Caco-2 (cell line): ENCODE results near the gene TMC6. TPM values are rescaled to one million over a fixed set of nuclear protein-coding genes. Genes with fewer than 3 reads are reported as not detected.

Source experiments
- BruUV-seq: library from RNA; stranded (reverse); fragments of 400-500 nt; replicated peaks from 2 replicates; lab custom pipeline; 2021; lab: Mats Ljungman, UMichigan
- CTCF ChIA-PET: fragments of 300-600 bp; sonication (Branson Sonifier 250); formaldehyde crosslinking; loops from one replicate; lab custom pipeline; 2022; ENCODE audit warnings: antibody characterized with exemption; lab: Charles Lee
- POLR2A ChIA-PET: fragments of 300-600 bp; sonication (Branson Sonifier 250); formaldehyde crosslinking; loops from one replicate; lab custom pipeline; 2022; ENCODE audit warnings: antibody characterized with exemption; lab: Charles Lee
- DNase-seq, 2 experiments: peaks; one replicate each; pipeline versions ENCODE4 v3.0.0 to v3.0.0-alpha.2; 2020 to 2022
- H3K27me3 ChIP-seq: replicated peaks from 2 replicates; pipeline ENCODE4 v1.6.0; 2011; ENCODE audit warnings: low read length; ENCODE audit not compliant: control insufficient read depth, insufficient read depth
- H3K36me3 ChIP-seq: 2 replicates; pipeline ENCODE4 v1.5.1; 2011; ENCODE audit warnings: low read length; ENCODE audit not compliant: control insufficient read depth, insufficient read depth
- H3K4me1 ChIP-seq: fragments of 250-450 bp; sonication (Bioruptor Pico); 2 replicates; pipeline ENCODE4 v1.5.1; 2020; ENCODE audit warnings: mild to moderate bottlenecking
- H3K4me3 ChIP-seq: 2 replicates; pipeline ENCODE4 v1.5.1; 2011; ENCODE audit warnings: low read depth, mild to moderate bottlenecking, control low read depth, low read length
- H3K9me3 ChIP-seq: fragments of 250-450 bp; sonication (Bioruptor Pico); 2 replicates; pipeline ENCODE4 v1.5.1; 2020; ENCODE audit warnings: mild to moderate bottlenecking, moderate library complexity
- H3K27ac Mint-ChIP-seq: one replicate; pipeline ENCODE4 v1.8.0; 2022; ENCODE audit warnings: mixed read lengths; ENCODE audit not compliant: unreplicated experiment
- H3K27me3 Mint-ChIP-seq: one replicate; pipeline ENCODE4 v1.8.0; 2022; ENCODE audit warnings: mixed read lengths; ENCODE audit not compliant: insufficient read depth, unreplicated experiment
- H3K36me3 Mint-ChIP-seq: one replicate; pipeline ENCODE4 v1.8.0; 2022; ENCODE audit warnings: mild to moderate bottlenecking, mixed read lengths; ENCODE audit not compliant: insufficient read depth, unreplicated experiment
- H3K4me1 Mint-ChIP-seq: one replicate; pipeline ENCODE4 v1.8.0; 2022; ENCODE audit warnings: low read depth, mixed read lengths; ENCODE audit not compliant: unreplicated experiment
- H3K4me3 Mint-ChIP-seq: one replicate; pipeline ENCODE4 v1.8.0; 2022; ENCODE audit warnings: mild to moderate bottlenecking, moderate library complexity, mixed read lengths; ENCODE audit not compliant: unreplicated experiment
- H3K9me3 Mint-ChIP-seq: one replicate; pipeline ENCODE4 v1.8.0; 2022; ENCODE audit warnings: mixed read lengths; ENCODE audit not compliant: unreplicated experiment
- intact Hi-C: fragments of 100-400 bp; cut with micrococcal nuclease; formaldehyde crosslinking; loops from one replicate; pipeline ENCODE4 v1.10.0; 2022; ENCODE audit not compliant: unreplicated experiment
- total RNA-seq: library from RNA; stranded (reverse); gene quantifications from 2 replicates; pipeline ENCODE4 v1.2.3, GENCODE V29; 2022
- TF ChIP-seq, protein P1 (sequence below), 2 experiments: fragments of 200-600 bp in 1 of 2; IDR thresholded peaks; 1 replicate in 1 of 2; 2 replicates in 1 of 2; pipeline versions ENCODE4 v1.5.1 to v1.8.0; 2011 to 2022; ENCODE audit warnings: antibody characterized with exemption in 1 of 2, control low read depth in 1 of 2, inconsistent platforms in 1 of 2, low read depth in 1 of 2, low read length in 1 of 2, mild to moderate bottlenecking in 1 of 2, moderate library complexity in 1 of 2; ENCODE audit not compliant: insufficient read depth in 1 of 2, severe bottlenecking in 1 of 2, unreplicated experiment in 1 of 2

TMC6 gene
- total RNA-seq, 1 experiment from 2014 or later = 77.7 TPM

DNA sequence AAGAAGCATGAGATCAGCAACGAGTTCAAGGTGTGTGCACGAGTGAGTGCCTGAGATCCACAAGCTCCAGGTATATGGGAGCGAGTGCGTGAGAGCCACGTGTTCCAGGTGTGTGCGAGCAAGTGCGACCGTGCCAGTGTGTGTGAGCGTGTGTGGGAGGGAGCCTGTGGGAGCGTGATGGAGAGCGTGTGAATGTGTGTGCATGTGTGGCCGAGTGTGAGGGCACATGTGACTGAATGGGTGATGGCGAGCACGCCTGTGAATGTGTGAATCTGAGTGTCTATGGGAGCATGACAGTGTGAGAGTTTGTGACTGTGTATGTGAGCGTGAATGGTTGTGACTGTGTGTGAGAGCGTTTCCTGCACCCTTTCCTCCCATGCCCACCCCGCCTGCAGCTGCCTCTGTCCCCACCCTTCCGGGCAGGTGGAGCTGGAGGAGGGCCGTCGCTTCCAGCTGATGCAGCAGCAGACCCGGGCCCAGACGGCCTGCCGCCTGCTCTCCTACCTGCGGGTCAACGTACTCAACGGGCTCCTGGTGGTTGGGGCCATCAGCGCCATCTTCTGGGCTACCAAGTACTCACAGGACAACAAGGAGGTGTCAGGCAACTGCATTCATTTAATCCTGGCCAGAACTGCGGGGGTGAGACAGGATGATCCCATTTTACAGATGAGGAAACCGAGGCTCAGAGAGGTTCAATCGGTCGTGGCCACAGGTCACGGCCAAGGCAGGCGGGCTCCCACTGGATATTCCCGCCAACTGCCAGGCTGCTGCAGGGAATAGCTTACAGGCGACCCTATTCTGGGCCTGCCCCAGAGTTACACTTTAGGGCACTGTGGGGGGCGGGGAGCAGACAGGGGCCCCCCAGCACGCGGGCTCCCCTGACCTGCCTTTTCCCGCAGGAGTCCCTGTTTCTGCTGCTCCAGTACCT is 5.7 kb upstream of the TMC6 start:
- TF ChIP-seq, protein P1, sequence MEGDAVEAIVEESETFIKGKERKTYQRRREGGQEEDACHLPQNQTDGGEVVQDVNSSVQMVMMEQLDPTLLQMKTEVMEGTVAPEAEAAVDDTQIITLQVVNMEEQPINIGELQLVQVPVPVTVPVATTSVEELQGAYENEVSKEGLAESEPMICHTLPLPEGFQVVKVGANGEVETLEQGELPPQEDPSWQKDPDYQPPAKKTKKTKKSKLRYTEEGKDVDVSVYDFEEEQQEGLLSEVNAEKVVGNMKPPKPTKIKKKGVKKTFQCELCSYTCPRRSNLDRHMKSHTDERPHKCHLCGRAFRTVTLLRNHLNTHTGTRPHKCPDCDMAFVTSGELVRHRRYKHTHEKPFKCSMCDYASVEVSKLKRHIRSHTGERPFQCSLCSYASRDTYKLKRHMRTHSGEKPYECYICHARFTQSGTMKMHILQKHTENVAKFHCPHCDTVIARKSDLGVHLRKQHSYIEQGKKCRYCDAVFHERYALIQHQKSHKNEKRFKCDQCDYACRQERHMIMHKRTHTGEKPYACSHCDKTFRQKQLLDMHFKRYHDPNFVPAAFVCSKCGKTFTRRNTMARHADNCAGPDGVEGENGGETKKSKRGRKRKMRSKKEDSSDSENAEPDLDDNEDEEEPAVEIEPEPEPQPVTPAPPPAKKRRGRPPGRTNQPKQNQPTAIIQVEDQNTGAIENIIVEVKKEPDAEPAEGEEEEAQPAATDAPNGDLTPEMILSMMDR (IDR thresholded peaks at IDR 0.05; ENCODE audit: insufficient read depth in 1 of 2, low read depth in 1 of 2, low read length in 1 of 2, severe bottlenecking in 1 of 2, unreplicated experiment in 1 of 2) = peak; percentile 33 to 43
- ChIA-PET CTCF (interaction anchor here (0.6 kb wide), 2 partner anchors 24 to 538 kb away, joined by 4 to 5 read pairs; no protein-coding TSS in a partner anchor), POLR2A (no interaction called here)
- no peaks in the 10 kb centered on the region for H3K27me3 Mint-ChIP-seq
- Histone ChIP-seq H3K27me3 (no peaks in the 10 kb centered on the region), H3K9me3 (no peaks in the 10 kb centered on the region), H3K36me3 (no peaks in the 10 kb centered on the region), H3K4me1 (0 out of 2 replicates have a peak, but pooled peaks cover 7% of the 10 kb centered on the region), H3K4me3 (no peak overlapping the region)
- H3K36me3 Mint-ChIP-seq = peaks cover 9% of the 10 kb centered on the region
- H3K9me3 Mint-ChIP-seq = no peaks in the 10 kb centered on the region
- peaks cover 7% of the 10 kb centered on the region for H3K4me1 Mint-ChIP-seq
- H3K4me3 Mint-ChIP-seq = no peak overlapping the region
- intact Hi-C loops = loop anchor here (1.0 kb wide), 1 partner anchor 22 kb away; no protein-coding TSS in a partner anchor
- peak; percentile 71 to 78 for DNase-seq
- BruUV-seq = no TSS peak
- H3K27ac Mint-ChIP-seq = no peak overlapping the region

DNA sequence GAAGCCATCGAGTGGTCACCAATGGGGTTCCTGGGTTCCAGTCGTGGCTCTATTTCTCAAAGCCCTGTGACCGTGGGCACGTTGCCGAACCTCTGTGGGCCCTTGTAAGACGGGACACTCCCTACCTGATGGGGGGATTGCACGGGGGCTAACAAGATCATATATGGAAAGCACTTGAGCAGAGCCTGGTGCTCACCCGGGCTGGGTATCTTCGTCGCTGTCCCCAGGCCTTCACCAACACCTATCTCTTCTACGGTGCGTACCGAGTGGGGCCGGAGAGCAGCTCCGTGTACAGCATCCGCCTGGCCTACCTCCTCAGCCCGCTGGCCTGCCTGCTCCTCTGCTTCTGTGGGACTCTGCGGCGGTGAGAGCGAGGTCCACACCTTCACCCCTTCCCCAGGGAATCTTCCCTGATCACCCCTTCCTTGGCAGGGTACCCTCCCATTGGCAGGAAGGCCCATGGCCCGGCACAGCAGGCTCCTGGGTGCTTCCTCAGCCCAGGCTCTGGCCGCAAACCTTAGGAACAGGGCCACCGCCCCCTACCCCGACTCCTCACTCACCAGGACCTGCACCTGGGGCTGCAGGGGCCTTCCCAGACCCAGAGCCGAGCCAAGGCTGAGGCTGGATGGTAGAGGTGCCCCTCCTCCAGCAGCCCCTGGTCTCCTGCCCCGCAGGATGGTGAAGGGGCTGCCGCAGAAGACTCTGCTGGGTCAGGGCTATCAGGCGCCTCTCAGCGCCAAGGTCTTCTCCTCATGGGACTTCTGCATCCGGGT is 4.8 kb upstream of the TMC6 start:
- Mint-ChIP-seq H3K4me1 (peaks cover 9% of the 10 kb centered on the region), H3K9me3 (no peaks in the 10 kb centered on the region), H3K4me3 (no peak overlapping the region), H3K27ac (no peak overlapping the region), H3K36me3 (peaks cover 17% of the 10 kb centered on the region), H3K27me3 (no peaks in the 10 kb centered on the region)
- no peaks in the 10 kb centered on the region for H3K27me3 ChIP-seq
- H3K36me3 ChIP-seq = no peaks in the 10 kb centered on the region
- intact Hi-C loops = no loop called here
- TF ChIP-seq, protein P1 (IDR thresholded peaks at IDR 0.05; ENCODE audit: insufficient read depth in 1 of 2, low read depth in 1 of 2, low read length in 1 of 2, severe bottlenecking in 1 of 2, unreplicated experiment in 1 of 2) = no peak
- no peak for DNase-seq
- no TSS peak for BruUV-seq
- H3K4me3 ChIP-seq = no peak overlapping the region
- ChIA-PET CTCF (no interaction called here), POLR2A (no interaction called here)
- H3K4me1 ChIP-seq = 0 out of 2 replicates have a peak, but pooled peaks cover 8% of the 10 kb centered on the region
- no peaks in the 10 kb centered on the region for H3K9me3 ChIP-seq

DNA sequence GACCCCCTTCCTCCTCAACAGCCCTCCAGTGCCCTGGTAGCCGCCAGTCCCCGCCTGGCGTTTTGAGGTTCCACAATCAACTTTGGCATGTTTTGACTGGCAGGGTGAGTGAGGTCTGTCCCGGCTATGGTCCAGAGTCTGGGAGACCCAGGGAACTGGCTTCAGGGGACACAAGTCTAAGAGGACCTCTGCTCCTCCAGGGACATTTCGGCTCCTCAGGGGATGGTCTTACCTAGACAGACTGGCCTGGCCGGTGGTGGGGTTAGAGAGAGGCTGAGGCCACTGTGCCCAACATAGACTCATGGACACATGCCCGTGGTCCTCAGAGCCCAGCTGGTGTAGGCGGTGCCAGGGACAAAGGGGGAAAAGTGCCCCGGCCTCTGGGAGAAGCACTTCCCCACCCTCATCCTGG is 4.2 kb upstream of the TMC6 start:
- intact Hi-C loops = no loop called here
- H3K4me3 ChIP-seq = no peak overlapping the region

More for the DNA sequence above, 4.2 kb upstream of the TMC6 start:
- H3K36me3 ChIP-seq = no peaks in the 10 kb centered on the region
- H3K4me1 ChIP-seq = 0 out of 2 replicates have a peak, but pooled peaks cover 8% of the 10 kb centered on the region
- H3K9me3 Mint-ChIP-seq = no peaks in the 10 kb centered on the region
- ChIA-PET CTCF (no interaction called here), POLR2A (no interaction called here)
- DNase-seq = no peak
- BruUV-seq = no TSS peak
- no peak overlapping the region for H3K4me3 Mint-ChIP-seq
- peaks cover 9% of the 10 kb centered on the region for H3K4me1 Mint-ChIP-seq
- TF ChIP-seq, protein P1 (IDR thresholded peaks at IDR 0.05; ENCODE audit: insufficient read depth in 1 of 2, low read depth in 1 of 2, low read length in 1 of 2, severe bottlenecking in 1 of 2, unreplicated experiment in 1 of 2) = no peak
- no peaks in the 10 kb centered on the region for H3K9me3 ChIP-seq
- no peak overlapping the region for H3K27ac Mint-ChIP-seq
- H3K27me3 Mint-ChIP-seq = no peaks in the 10 kb centered on the region
- H3K36me3 Mint-ChIP-seq = peaks cover 17% of the 10 kb centered on the region
- H3K27me3 ChIP-seq = no peaks in the 10 kb centered on the region
